C4-2B (cell line): ENCODE data around the gene SLC35A1.

Source experiments
- H3K27ac ChIP-seq: fragments of 450-650 bp; 2 replicates; pipeline ENCODE4 v1.5.1; 2017
- CTCF ChIP-seq: fragments of 450-650 bp; conservative IDR thresholded peaks from 2 replicates; pipeline ENCODE4 v1.5.1; 2017; ENCODE audit warnings: mild to moderate bottlenecking
- ZFX ChIP-seq: fragments of 450-650 bp; IDR thresholded peaks from 2 replicates; pipeline ENCODE4 v1.6.1; 2017

The SLC35A1 gene

GRCh38 chr6:87494761-87495422 is 22.1 kb downstream of the SLC35A1 start:
- TF ChIP-seq CTCF (no peak), ZFX (no peak)
- H3K27ac ChIP-seq = no peak overlapping the region

DNA sequence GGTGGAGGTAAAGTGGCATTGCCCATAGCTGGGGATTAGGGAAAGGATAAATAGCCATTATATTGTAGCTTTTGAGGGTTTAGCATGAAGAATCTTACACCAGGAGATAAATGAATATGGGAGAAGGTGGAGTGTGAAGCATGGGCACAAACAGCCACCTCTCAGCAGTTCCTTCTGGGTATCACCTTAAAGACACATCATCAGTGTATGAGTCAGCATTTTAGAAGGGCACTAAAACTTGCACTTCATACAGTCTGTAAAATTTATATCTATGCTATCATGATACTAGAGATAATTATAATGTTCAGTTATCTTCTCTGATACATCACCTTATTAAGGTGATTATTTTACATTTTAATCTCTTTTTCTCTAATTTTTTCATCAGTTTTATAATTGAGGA is 25.3 kb downstream of the SLC35A1 start:
- no peak overlapping the region for H3K27ac ChIP-seq
- TF ChIP-seq ZFX (no peak), CTCF (no peak)

GRCh38 chr6:87501809-87502572 is 29.2 kb downstream of the SLC35A1 start:
- TF ChIP-seq CTCF (no peak), ZFX (no peak)
- H3K27ac ChIP-seq = no peak overlapping the region

GRCh38 chr6:87504441-87504840 is 31.7 kb downstream of the SLC35A1 start:
- no peak overlapping the region for H3K27ac ChIP-seq
- no peak for TF ChIP-seq CTCF
- no peak for TF ChIP-seq ZFX

DNA sequence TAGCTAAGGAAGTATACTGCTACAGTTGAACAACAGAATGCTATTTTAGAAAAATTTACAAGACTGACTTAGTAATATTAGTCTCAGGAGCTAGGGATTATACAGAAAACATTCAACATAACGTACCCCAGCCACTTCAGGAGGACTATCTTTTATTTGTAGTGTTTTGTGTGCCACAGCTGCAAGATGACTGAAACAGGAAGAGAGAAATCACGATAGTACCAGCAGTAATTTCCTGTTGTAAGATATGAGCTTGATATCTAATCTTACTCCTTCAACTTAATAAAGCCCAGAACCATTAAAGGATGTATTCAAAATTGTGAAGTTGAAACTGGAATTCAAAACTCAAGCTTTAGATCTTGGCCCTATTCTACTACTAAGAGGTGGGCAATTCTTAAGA is 42.1 kb downstream of the SLC35A1 start:
- no peak for TF ChIP-seq CTCF
- TF ChIP-seq ZFX = no peak
- H3K27ac ChIP-seq = no peak overlapping the region

DNA sequence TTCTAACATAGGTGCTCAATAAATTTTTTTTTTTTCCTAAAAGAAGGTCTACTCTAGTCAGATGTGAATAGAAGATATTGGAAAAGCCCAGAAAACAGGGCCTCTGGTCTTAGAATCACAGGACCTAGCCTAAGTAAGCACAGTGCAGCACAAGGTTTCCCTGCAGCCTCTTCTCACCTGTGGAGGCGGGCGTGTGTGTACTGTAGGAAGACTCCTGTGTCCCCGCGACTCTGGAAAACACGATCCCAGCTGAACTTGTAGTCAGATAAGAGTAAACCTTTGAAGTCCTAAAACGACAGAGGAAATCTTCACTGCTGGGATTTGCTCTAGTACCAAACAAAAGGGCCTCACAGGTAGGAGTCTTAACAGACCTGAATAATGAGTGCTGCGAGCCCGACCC is 45.7 kb downstream of the SLC35A1 start:
- TF ChIP-seq ZFX (no peak), CTCF (no peak)
- no peak overlapping the region for H3K27ac ChIP-seq

GRCh38 chr6:87522686-87523085 is 49.9 kb downstream of the SLC35A1 start:
- no peak for TF ChIP-seq ZFX
- TF ChIP-seq CTCF = no peak
- no peak overlapping the region for H3K27ac ChIP-seq
